SK-N-SH treated with all-trans-retinoic acid at 6 μM for 48 hours (cell line): ENCODE measurements around the gene PCIF1.

Experiments
- ATAC-seq: fragments of 200-7000 bp; cut with Tn5 transposase; 3 replicates; pipeline ENCODE4 v1.9.1; 2020; ENCODE audit warnings: mild to moderate bottlenecking, moderate library complexity
- BACH2 ChIP-seq: fragments of 250-450 bp; sonication (Bioruptor Pico); IDR thresholded peaks from 2 replicates; pipeline ENCODE4 v1.9.0; 2021; ENCODE audit warnings: mild to moderate bottlenecking, borderline replicate concordance
- CREB5 ChIP-seq: fragments of 250-450 bp; sonication (Bioruptor Pico); IDR thresholded peaks from 2 replicates; pipeline ENCODE4 v1.5.1; 2020; ENCODE audit warnings: low read depth, mild to moderate bottlenecking, moderate library complexity
- CSDC2 ChIP-seq: fragments of 250-450 bp; sonication (Bioruptor Pico); IDR thresholded peaks from 2 replicates; pipeline ENCODE4 v1.5.0; 2020; ENCODE audit warnings: mild to moderate bottlenecking, moderate library complexity
- CSRNP3 ChIP-seq: fragments of 250-450 bp; sonication (Bioruptor Pico); IDR thresholded peaks from 2 replicates; pipeline ENCODE4 v1.5.1; 2021; ENCODE audit warnings: mild to moderate bottlenecking, moderate library complexity
- GLIS3 ChIP-seq: fragments of 250-450 bp; sonication (Bioruptor Pico); IDR thresholded peaks from 2 replicates; pipeline ENCODE4 v1.5.0; 2020; ENCODE audit warnings: mild to moderate bottlenecking, moderate library complexity
- ISL1 ChIP-seq: fragments of 250-450 bp; sonication (Bioruptor Pico); IDR thresholded peaks from 2 replicates; pipeline ENCODE4 v2.1.2; 2022; ENCODE audit warnings: mild to moderate bottlenecking, moderate library complexity
- OSR1 ChIP-seq: fragments of 250-450 bp; sonication (Bioruptor Pico); IDR thresholded peaks from 2 replicates; pipeline ENCODE4 v1.8.0; 2022; ENCODE audit warnings: moderate library complexity, mild to moderate bottlenecking, inconsistent platforms
- PATZ1 ChIP-seq: fragments of 250-450 bp; sonication (Bioruptor Pico); IDR thresholded peaks from 2 replicates; pipeline ENCODE4 v1.8.0; 2020; ENCODE audit warnings: mild to moderate bottlenecking, moderate library complexity, borderline replicate concordance
- POU6F1 ChIP-seq: fragments of 250-450 bp; sonication (Bioruptor Pico); IDR thresholded peaks from 2 replicates; pipeline ENCODE4 v1.8.0; 2021; ENCODE audit warnings: low read depth, mild to moderate bottlenecking, moderate library complexity, borderline replicate concordance
- PPARA ChIP-seq: fragments of 250-450 bp; sonication (Bioruptor Pico); IDR thresholded peaks from 2 replicates; pipeline ENCODE4 v1.5.0; 2020; ENCODE audit warnings: mild to moderate bottlenecking, borderline replicate concordance
- RARB ChIP-seq: fragments of 250-450 bp; sonication (Bioruptor Pico); IDR thresholded peaks from 2 replicates; pipeline ENCODE4 v1.8.0; 2021; ENCODE audit warnings: mild to moderate bottlenecking, moderate library complexity
- SNAI2 ChIP-seq: fragments of 250-450 bp; sonication (Bioruptor Pico); IDR thresholded peaks from 2 replicates; pipeline ENCODE4 v1.5.0; 2020; ENCODE audit warnings: mild to moderate bottlenecking, moderate library complexity
- TCF4 ChIP-seq: fragments of 250-450 bp; sonication (Bioruptor Pico); IDR thresholded peaks from 2 replicates; pipeline ENCODE4 v1.8.0; 2021; ENCODE audit warnings: mild to moderate bottlenecking, moderate library complexity, borderline replicate concordance
- TSHZ2 ChIP-seq: fragments of 250-450 bp; sonication (Bioruptor Pico); IDR thresholded peaks from 2 replicates; pipeline ENCODE4 v1.5.0; 2020; ENCODE audit warnings: mild to moderate bottlenecking, moderate library complexity
- ZC3H10 ChIP-seq: fragments of 250-450 bp; sonication (Bioruptor Pico); IDR thresholded peaks from 2 replicates; pipeline ENCODE4 v1.5.1; 2021; ENCODE audit warnings: mild to moderate bottlenecking, moderate library complexity
- ZFP30 ChIP-seq: fragments of 450-650 bp; formaldehyde crosslinking; IDR thresholded peaks from 2 replicates; pipeline ENCODE4 v1.5.0; 2022; ENCODE audit warnings: mild to moderate bottlenecking, moderate library complexity
- ZNF565 ChIP-seq: fragments of 450-650 bp; formaldehyde crosslinking; conservative IDR thresholded peaks from 2 replicates; pipeline ENCODE4 v1.5.0; 2020; ENCODE audit warnings: low read depth, mild to moderate bottlenecking, moderate library complexity
- ZNF70 ChIP-seq: fragments of 450-650 bp; formaldehyde crosslinking; IDR thresholded peaks from 2 replicates; pipeline ENCODE4 v1.5.0; 2020; ENCODE audit warnings: mild to moderate bottlenecking, moderate library complexity
- ZNF8 ChIP-seq: fragments of 450-650 bp; formaldehyde crosslinking; IDR thresholded peaks from 2 replicates; pipeline ENCODE4 v1.5.0; 2020; ENCODE audit warnings: mild to moderate bottlenecking, moderate library complexity

PCIF1 gene

GRCh38 chr20:45964006-45964400, 29.5 kb downstream of the PCIF1 start:
- no peak for ATAC-seq
- TF ChIP-seq CSRNP3 (CRISPR knock-in tag) (no peak), CREB5 (CRISPR knock-in tag) (no peak), PPARA (CRISPR knock-in tag) (no peak), OSR1 (CRISPR knock-in tag) (no peak), TSHZ2 (CRISPR knock-in tag) (no peak), ZNF8 (no peak), SNAI2 (CRISPR knock-in tag) (no peak), ZFP30 (CRISPR knock-in tag) (no peak), GLIS3 (CRISPR knock-in tag) (no peak), ISL1 (no peak), ZNF70 (no peak), PATZ1 (CRISPR knock-in tag) (no peak), TCF4 (CRISPR knock-in tag) (no peak), ZC3H10 (no peak), RARB (CRISPR knock-in tag) (no peak), BACH2 (CRISPR knock-in tag) (no peak)

- TF ChIP-seq ZNF565 (CRISPR knock-in tag) (no peak), POU6F1 (CRISPR knock-in tag) (no peak), OSR1 (CRISPR knock-in tag) (no peak), SNAI2 (CRISPR knock-in tag) (no peak)
- no peak for ATAC-seq
Observed at GRCh38 chr20:45965169-45966002, 30.9 kb downstream of the PCIF1 start.

GRCh38 chr20:45967551-45968080, 33.1 kb downstream of the PCIF1 start:
- ATAC-seq = no peak
- TF ChIP-seq OSR1 (CRISPR knock-in tag) = no peak
- no peak for TF ChIP-seq ZNF70

GRCh38 chr20:45968081-45968671, 33.7 kb downstream of the PCIF1 start:
- no peak for ATAC-seq
- TF ChIP-seq PATZ1 (CRISPR knock-in tag) = no peak
- TF ChIP-seq POU6F1 (CRISPR knock-in tag) = no peak
- TF ChIP-seq ZNF8 = no peak
- TF ChIP-seq GLIS3 (CRISPR knock-in tag) = no peak
- TF ChIP-seq CSRNP3 (CRISPR knock-in tag) = no peak
- TF ChIP-seq ZFP30 (CRISPR knock-in tag) = no peak
- no peak for TF ChIP-seq CSDC2 (CRISPR knock-in tag)
- no peak for TF ChIP-seq ZNF565 (CRISPR knock-in tag)
